ENCODE data around the gene C6orf89. TPM values are rescaled to one million over a fixed set of nuclear protein-coding genes. Genes with fewer than 3 reads are reported as not detected.

Gene C6orf89
- total and polyA plus RNA-seq, 2 of the 8 experiments (the other 6 are each of a cell fraction or from before 2014, with no cell fraction given): 4.6 to 12.3 TPM

DNA sequence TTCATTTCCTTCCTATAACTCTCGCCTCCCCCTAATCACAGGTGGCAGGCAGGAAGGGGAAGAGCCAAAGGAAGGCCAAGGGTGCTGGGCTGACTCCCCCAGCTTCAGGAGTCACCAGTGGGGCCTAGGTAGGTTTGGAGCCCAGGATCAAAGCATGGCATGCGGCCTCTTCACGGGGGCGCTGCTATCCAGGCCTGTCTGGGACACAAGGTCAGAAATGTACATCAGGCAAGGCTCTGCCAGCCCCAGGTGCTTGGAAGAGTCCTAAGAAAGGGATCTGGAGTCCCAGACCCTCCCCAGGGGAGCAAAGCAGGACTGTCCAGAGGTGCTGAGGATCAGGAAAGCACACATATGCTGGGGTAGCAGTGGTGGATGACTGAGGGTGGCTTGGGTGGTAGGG is 79.2 kb downstream of the C6orf89 start:
- WGBS, 2 experiments (ENCODE audit: extremely low coverage in 1 of 2, insufficient coverage in 1 of 2, insufficient read length in 1 of 2, insufficient replicate concordance in 2 of 2, low coverage in 1 of 2, low lambda C conversion rate in 2 of 2, missing lambda C conversion rate in 1 of 2): 92% methylated on average over 4 of the region's 4 CpGs; no CpG with 5 or more reads in 1 of the 2 experiments
- DNase-seq (ENCODE audit: low read depth in 1 of 2, low spot score in 2 of 2) (no peak), FAIRE-seq (no peak)
- peaks cover 0 to 4% of the 10 kb centered on the region in 2 experiments for H4K20me1 ChIP-seq (replicated peaks in 1 of 2; ENCODE audit: control insufficient read depth in 1 of 2, insufficient read depth in 2 of 2, low read length in 2 of 2)
- H3K9ac ChIP-seq (replicated peaks in 1 of 4; ENCODE audit: extremely low read depth in 1 of 4, low read depth in 3 of 4, low read length in 3 of 4): no peak overlapping the region
- H2BK12ac ChIP-seq (ENCODE audit: low read depth, low read length): no peak overlapping the region
- no peak overlapping the region for H2BK120ac ChIP-seq (replicated peaks; ENCODE audit: low read depth, low read length)
- POLR2A ChIA-PET (ENCODE audit: partially characterized antibody): interaction anchor here (1.2 to 2.3 kb wide), 3 partner anchors 10 to 21 kb away, joined by 3 to 8 read pairs (median 5); partner anchors contain the start of genes MTCH1 and PI16
- H3K79me1 ChIP-seq (ENCODE audit: low read depth, low read length): no peaks in the 10 kb centered on the region
- TF ChIP-seq ASH2L (IDR thresholded peaks at IDR 0.05; ENCODE audit: low read length) (no peak), SUZ12 (IDR thresholded peaks at IDR 0.05; ENCODE audit: low read length) (no peak), RNF2 (IDR thresholded peaks at IDR 0.05; ENCODE audit: borderline replicate concordance, low read depth, low read length, missing control alignments, poor library complexity, severe bottlenecking) (no peak), BACH1 (IDR thresholded peaks at IDR 0.05; ENCODE audit: low read length) (no peak)
- TF ChIP-seq, protein P1, sequence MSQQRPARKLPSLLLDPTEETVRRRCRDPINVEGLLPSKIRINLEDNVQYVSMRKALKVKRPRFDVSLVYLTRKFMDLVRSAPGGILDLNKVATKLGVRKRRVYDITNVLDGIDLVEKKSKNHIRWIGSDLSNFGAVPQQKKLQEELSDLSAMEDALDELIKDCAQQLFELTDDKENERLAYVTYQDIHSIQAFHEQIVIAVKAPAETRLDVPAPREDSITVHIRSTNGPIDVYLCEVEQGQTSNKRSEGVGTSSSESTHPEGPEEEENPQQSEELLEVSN (IDR thresholded peaks at IDR 0.05): no peak
- H3K23me2 ChIP-seq (ENCODE audit: low read depth, low read length): no peaks in the 10 kb centered on the region
- H3K9me3 ChIP-seq (ENCODE audit: insufficient read depth in 2 of 2, low read depth in 1 of 2, low read length in 1 of 2): no peaks in the 10 kb centered on the region
- H3K4me2 ChIP-seq (ENCODE audit: insufficient read depth in 1 of 2, low read depth in 2 of 2, low read length in 2 of 2): no peak overlapping the region
- H3K4me3 ChIP-seq (ENCODE audit: extremely low read depth in 1 of 4, insufficient read depth in 2 of 4, low read depth in 3 of 4, low read length in 4 of 4): no peak overlapping the region
- no peaks in the 10 kb centered on the region for H3K79me2 ChIP-seq (ENCODE audit: control insufficient read depth in 1 of 2, insufficient read depth in 2 of 2, low read length in 2 of 2)
- H2AK5ac ChIP-seq (ENCODE audit: low read depth, low read length): no peak overlapping the region
- H3K14ac ChIP-seq (ENCODE audit: insufficient read length): no peak overlapping the region
- H3K23ac ChIP-seq (ENCODE audit: insufficient read length): no peak overlapping the region
- H3K4me1 ChIP-seq (replicated peaks in 1 of 4; ENCODE audit: control insufficient read depth in 3 of 4, insufficient read depth in 4 of 4, low read length in 3 of 4): peaks cover 0 to 8% (median 5%) of the 10 kb centered on the region in 4 experiments; a peak in 5 of 7 replicates
- H3K27ac ChIP-seq (ENCODE audit: low read depth, low read length): no peak overlapping the region
- peaks cover 8 to 25% (median 21%) of the 10 kb centered on the region in 4 experiments; a peak in 7 of 8 replicates for H3K36me3 ChIP-seq (ENCODE audit: control insufficient read depth in 2 of 4, insufficient read depth in 4 of 4, low read length in 3 of 4)
- no peak overlapping the region for H2BK15ac ChIP-seq (ENCODE audit: low read length)
- no peaks in the 10 kb centered on the region for H3K27me3 ChIP-seq (replicated peaks in 1 of 4; ENCODE audit: control insufficient read depth in 3 of 4, extremely low read depth in 1 of 4, insufficient read depth in 3 of 4, low read length in 3 of 4)
- H3K4ac ChIP-seq (replicated peaks; ENCODE audit: insufficient read length, low read depth, low read length): no peak overlapping the region
- peak overlapping the region; percentile 30; the same call in 1 of the 2 replicates for H2BK5ac ChIP-seq (ENCODE audit: low read depth, low read length)
- no peak overlapping the region for H4K5ac ChIP-seq (ENCODE audit: insufficient read length, low read depth, low read length)
- no peak overlapping the region for H3K18ac ChIP-seq (ENCODE audit: extremely low read depth, low read length)
- H4K91ac ChIP-seq (replicated peaks; ENCODE audit: insufficient read length, low read length): no peak overlapping the region
- H4K8ac ChIP-seq (ENCODE audit: extremely low read depth, insufficient read depth, low read length): no peak overlapping the region
- CTCF ChIA-PET (ENCODE audit: partially characterized antibody): interaction anchor here (1.4 to 3.1 kb wide), 6 partner anchors 12 to 65 kb away, joined by 3 to 12 read pairs (median 6); no protein-coding TSS in a partner anchor
- no peak overlapping the region for H2BK20ac ChIP-seq (ENCODE audit: low read length)
- H3K56ac ChIP-seq (replicated peaks; ENCODE audit: insufficient read length, low read depth, low read length): no peak overlapping the region
- no peak overlapping the region for H2AFZ ChIP-seq (ENCODE audit: low read length)
